SK-N-MC (cell line): ENCODE results near the gene LRRC28.

ENCODE experiments used
- DNase-seq: peaks from one replicate; pipeline ENCODE4 v3.0.0-alpha.2; 2011; ENCODE audit warnings: low read depth, low spot score
- H3K27ac ChIP-seq: fragments of 200-600 bp; sonication (generic); 2 replicates; pipeline ENCODE4 v1.5.1; 2016; ENCODE audit warnings: mixed run types
- H3K36me3 ChIP-seq: fragments of 200-600 bp; sonication (generic); 2 replicates; pipeline ENCODE4 v1.6.1; 2017; ENCODE audit warnings: antibody characterized with exemption, low read length, mixed read lengths; ENCODE audit not compliant: insufficient read depth
- H3K4me3 ChIP-seq: fragments of 200-600 bp; sonication (generic); 2 replicates; pipeline ENCODE4 v1.5.1; 2016
- H3K9ac ChIP-seq: fragments of 200-600 bp; sonication (generic); 2 replicates; pipeline ENCODE4 v1.8.0; 2017; ENCODE audit warnings: mixed run types, mixed read lengths; ENCODE audit not compliant: insufficient read length
- H3K9me3 ChIP-seq: fragments of 200-600 bp; sonication (generic); 2 replicates; pipeline ENCODE4 v1.6.1; 2017; ENCODE audit warnings: low read depth, mild to moderate bottlenecking, antibody characterized with exemption, low read length, moderate library complexity, mixed read lengths
- EZH2 ChIP-seq: fragments of 200-600 bp; sonication (generic); IDR thresholded peaks from one replicate; pipeline ENCODE4 v1.6.1; 2017; ENCODE audit warnings: antibody characterized with exemption
- FOXP2 ChIP-seq: optimal IDR thresholded peaks from 2 replicates; pipeline ENCODE3; 2011; ENCODE audit warnings: mild to moderate bottlenecking, moderate library complexity; ENCODE audit not compliant: insufficient read depth; ENCODE audit errors: extremely low read length, control extremely low read depth
- POLR2AphosphoS5 ChIP-seq: IDR thresholded peaks from 2 replicates; pipeline ENCODE4 v1.6.1; 2012; ENCODE audit warnings: mild to moderate bottlenecking, low read depth, low read length, borderline replicate concordance

Gene LRRC28

GRCh38 chr15:99432271-99433025 is 181.2 kb downstream of the LRRC28 start:
- H3K9ac ChIP-seq: no peak overlapping the region
- no peak overlapping the region for H3K4me3 ChIP-seq
- H3K27ac ChIP-seq: no peak overlapping the region
- no peak for DNase-seq
- TF ChIP-seq POLR2AphosphoS5: no peak
- H3K36me3 ChIP-seq: no peaks in the 10 kb centered on the region
- no peaks in the 10 kb centered on the region for H3K9me3 ChIP-seq

- no peak for DNase-seq
- no peaks in the 10 kb centered on the region for H3K36me3 ChIP-seq
- no peak overlapping the region for H3K4me3 ChIP-seq
- H3K9me3 ChIP-seq: no peaks in the 10 kb centered on the region
- no peak for TF ChIP-seq POLR2AphosphoS5
- TF ChIP-seq FOXP2: no peak
- no peak for TF ChIP-seq EZH2
- H3K9ac ChIP-seq: no peak overlapping the region
- no peak overlapping the region for H3K27ac ChIP-seq
These were observed 181.9 kb downstream of the LRRC28 start for GRCh38 chr15:99433026-99433756.

- no peak overlapping the region for H3K4me3 ChIP-seq
- DNase-seq: no peak
- no peak overlapping the region for H3K27ac ChIP-seq
- no peak overlapping the region for H3K9ac ChIP-seq
- H3K36me3 ChIP-seq: no peaks in the 10 kb centered on the region
- TF ChIP-seq EZH2: no peak
- no peak for TF ChIP-seq FOXP2
- TF ChIP-seq POLR2AphosphoS5: no peak
- no peaks in the 10 kb centered on the region for H3K9me3 ChIP-seq
These were observed 182.6 kb downstream of the LRRC28 start for GRCh38 chr15:99433757-99434450.

GRCh38 chr15:99434506-99435112 is 183.3 kb downstream of the LRRC28 start:
- Histone ChIP-seq H3K36me3 (no peaks in the 10 kb centered on the region), H3K4me3 (no peak overlapping the region), H3K9me3 (no peaks in the 10 kb centered on the region), H3K27ac (no peak overlapping the region), H3K9ac (no peak overlapping the region)
- TF ChIP-seq EZH2: no peak
- TF ChIP-seq FOXP2: no peak
- TF ChIP-seq POLR2AphosphoS5: no peak
- DNase-seq: no peak

- no peak for DNase-seq
- Histone ChIP-seq H3K9me3 (no peaks in the 10 kb centered on the region), H3K27ac (no peak overlapping the region), H3K36me3 (no peaks in the 10 kb centered on the region), H3K4me3 (no peak overlapping the region), H3K9ac (no peak overlapping the region)
- TF ChIP-seq FOXP2 (no peak), EZH2 (no peak), POLR2AphosphoS5 (no peak)
These were observed 183.9 kb downstream of the LRRC28 start for GRCh38 chr15:99435113-99435695.

GRCh38 chr15:99435877-99436541 is 184.7 kb downstream of the LRRC28 start:
- Histone ChIP-seq H3K9me3 (no peaks in the 10 kb centered on the region), H3K27ac (no peak overlapping the region), H3K4me3 (no peak overlapping the region), H3K36me3 (no peaks in the 10 kb centered on the region), H3K9ac (no peak overlapping the region)
- DNase-seq: no peak
- no peak for TF ChIP-seq POLR2AphosphoS5
- TF ChIP-seq FOXP2: no peak
- TF ChIP-seq EZH2: no peak

- TF ChIP-seq POLR2AphosphoS5 (no peak), FOXP2 (no peak)
- Histone ChIP-seq H3K27ac (no peak overlapping the region), H3K4me3 (no peak overlapping the region)
These were observed 185.4 kb downstream of the LRRC28 start for GRCh38 chr15:99436542-99437314.

More at GRCh38 chr15:99436542-99437314, 185.4 kb downstream of the LRRC28 start:
- no peaks in the 10 kb centered on the region for H3K9me3 ChIP-seq
- H3K36me3 ChIP-seq: no peaks in the 10 kb centered on the region
- H3K9ac ChIP-seq: no peak overlapping the region
- DNase-seq: no peak
